Neural cell (in vitro differentiated cells): ENCODE data around the gene KRT7. TPM values are rescaled to one million over a fixed set of nuclear protein-coding genes. Genes with fewer than 3 reads are reported as not detected.

ENCODE experiments used
- H2AFZ ChIP-seq: fragments of 200-600, 300-800 bp; sonication (generic), shearing (Covaris generic); 2 replicates; pipeline ENCODE4 v1.6.0; 2014; ENCODE audit warnings: low read depth, mild to moderate bottlenecking, antibody characterized with exemption, low read length, moderate library complexity
- H3F3A ChIP-seq: fragments of 200-600 bp; shearing (Covaris generic); 2 replicates; pipeline ENCODE4 v1.6.1; 2016; ENCODE audit warnings: mild to moderate bottlenecking, moderate library complexity, mixed read lengths, antibody characterized with exemption, low read length; ENCODE audit not compliant: insufficient read depth, poor library complexity, severe bottlenecking
- H3K27ac ChIP-seq: fragments of 200-600, 300-800 bp; sonication (generic), shearing (Covaris generic); 2 replicates; pipeline ENCODE4 v1.5.1; 2014; ENCODE audit warnings: mild to moderate bottlenecking, low read length, moderate library complexity
- H3K27me3 ChIP-seq: fragments of 300-800, 200-600 bp; sonication (generic), shearing (Covaris generic); 2 replicates; pipeline ENCODE4 v1.6.0; 2014; ENCODE audit warnings: mild to moderate bottlenecking, low read depth, low read length, moderate library complexity; ENCODE audit not compliant: insufficient read depth
- H3K36me3 ChIP-seq: fragments of 300-800, 200-600 bp; sonication (generic), shearing (Covaris generic); 2 replicates; pipeline ENCODE4 v1.5.1; 2014; ENCODE audit warnings: mild to moderate bottlenecking, antibody characterized with exemption, low read length, moderate library complexity; ENCODE audit not compliant: insufficient read depth
- H3K4me2 ChIP-seq: fragments of 300-800, 200-600 bp; sonication (generic), shearing (Covaris generic); 2 replicates; pipeline ENCODE4 v1.6.0; 2014; ENCODE audit warnings: mild to moderate bottlenecking, low read length
- H3K4me3 ChIP-seq: fragments of 300-800, 200-600 bp; sonication (generic), shearing (Covaris generic); 2 replicates; pipeline ENCODE4 v1.5.1; 2014; ENCODE audit warnings: mild to moderate bottlenecking, low read length, moderate library complexity
- H3K79me2 ChIP-seq: fragments of 200-600 bp; shearing (Covaris generic); replicated peaks from 2 replicates; pipeline ENCODE4 v1.6.0; 2014; ENCODE audit warnings: mild to moderate bottlenecking, low read length, moderate library complexity; ENCODE audit not compliant: insufficient read depth
- H3K9ac ChIP-seq: fragments of 300-800, 200-600 bp; sonication (generic), shearing (Covaris generic); 2 replicates; pipeline ENCODE4 v1.6.1; 2016; ENCODE audit warnings: mild to moderate bottlenecking, low read length, mixed read lengths
- H3K9me2 ChIP-seq: fragments of 200-600 bp; shearing (Covaris generic); 2 replicates; pipeline ENCODE4 v1.6.1; 2016; ENCODE audit warnings: mild to moderate bottlenecking, low read length, mixed read lengths; ENCODE audit not compliant: insufficient read depth
- H3K9me3 ChIP-seq: fragments of 200-600, 300-800 bp; sonication (generic), shearing (Covaris generic); 2 replicates; pipeline ENCODE4 v1.6.1; 2016; ENCODE audit warnings: mild to moderate bottlenecking, mixed run types, low read length, moderate library complexity, mixed read lengths
- H4K20me1 ChIP-seq: fragments of 200-600 bp; shearing (Covaris generic); 2 replicates; pipeline ENCODE4 v1.6.1; 2016; ENCODE audit warnings: mild to moderate bottlenecking, mixed run types; ENCODE audit not compliant: insufficient read depth
- EP300 ChIP-seq: fragments of 450-650 bp; conservative IDR thresholded peaks from 2 replicates; pipeline ENCODE4 v1.6.1; 2014; ENCODE audit warnings: antibody characterized with exemption, mild to moderate bottlenecking, moderate library complexity; ENCODE audit not compliant: poor library complexity, severe bottlenecking
- EZH2 ChIP-seq: fragments of 200-600, 300-800 bp; shearing (Covaris generic), sonication (generic); IDR thresholded peaks from 2 replicates; pipeline ENCODE4 v1.6.1; 2014; ENCODE audit warnings: antibody characterized with exemption, low read length, borderline replicate concordance, mild to moderate bottlenecking; ENCODE audit not compliant: insufficient read depth, poor library complexity, severe bottlenecking
- MXI1 ChIP-seq: fragments of 450-650 bp; conservative IDR thresholded peaks from 2 replicates; pipeline ENCODE4 v1.6.1; 2014; ENCODE audit warnings: antibody characterized with exemption, mild to moderate bottlenecking; ENCODE audit not compliant: poor library complexity, severe bottlenecking
- POLR2AphosphoS5 ChIP-seq: IDR thresholded peaks from 2 replicates; pipeline ENCODE4 v1.6.1; 2012
- RAD21 ChIP-seq: fragments of 450-650 bp; conservative IDR thresholded peaks from 2 replicates; pipeline ENCODE4 v1.6.1; 2014; ENCODE audit warnings: antibody characterized with exemption, mild to moderate bottlenecking, moderate library complexity
- SMC3 ChIP-seq: fragments of 450-650 bp; conservative IDR thresholded peaks from 2 replicates; pipeline ENCODE4 v1.6.1; 2014; ENCODE audit warnings: antibody characterized with exemption, mild to moderate bottlenecking, moderate library complexity; ENCODE audit not compliant: poor library complexity
- TAF1 ChIP-seq: IDR thresholded peaks from 2 replicates; pipeline ENCODE4 v1.6.1; 2012; ENCODE audit warnings: low read depth
- polyA plus RNA-seq: library from polyadenylated mRNA; depleted of rRNA; stranded (reverse); fragments of >200 nt; gene quantifications from 2 replicates; pipeline ENCODE4 v1.2.3, GENCODE V29; 2014
- TF ChIP-seq, protein P1 (sequence below): fragments of 450-650 bp; IDR thresholded peaks from 2 replicates; pipeline ENCODE4 v1.5.1; 2014; ENCODE audit warnings: antibody characterized with exemption, mild to moderate bottlenecking, moderate library complexity; ENCODE audit not compliant: poor library complexity, severe bottlenecking
- TF ChIP-seq, protein P2 (sequence below): IDR thresholded peaks from 2 replicates; pipeline ENCODE4 v1.6.1; 2012; ENCODE audit warnings: borderline replicate concordance

KRT7 gene
- polyA plus RNA-seq, 1 donor from 2014 or later = not detected

DNA sequence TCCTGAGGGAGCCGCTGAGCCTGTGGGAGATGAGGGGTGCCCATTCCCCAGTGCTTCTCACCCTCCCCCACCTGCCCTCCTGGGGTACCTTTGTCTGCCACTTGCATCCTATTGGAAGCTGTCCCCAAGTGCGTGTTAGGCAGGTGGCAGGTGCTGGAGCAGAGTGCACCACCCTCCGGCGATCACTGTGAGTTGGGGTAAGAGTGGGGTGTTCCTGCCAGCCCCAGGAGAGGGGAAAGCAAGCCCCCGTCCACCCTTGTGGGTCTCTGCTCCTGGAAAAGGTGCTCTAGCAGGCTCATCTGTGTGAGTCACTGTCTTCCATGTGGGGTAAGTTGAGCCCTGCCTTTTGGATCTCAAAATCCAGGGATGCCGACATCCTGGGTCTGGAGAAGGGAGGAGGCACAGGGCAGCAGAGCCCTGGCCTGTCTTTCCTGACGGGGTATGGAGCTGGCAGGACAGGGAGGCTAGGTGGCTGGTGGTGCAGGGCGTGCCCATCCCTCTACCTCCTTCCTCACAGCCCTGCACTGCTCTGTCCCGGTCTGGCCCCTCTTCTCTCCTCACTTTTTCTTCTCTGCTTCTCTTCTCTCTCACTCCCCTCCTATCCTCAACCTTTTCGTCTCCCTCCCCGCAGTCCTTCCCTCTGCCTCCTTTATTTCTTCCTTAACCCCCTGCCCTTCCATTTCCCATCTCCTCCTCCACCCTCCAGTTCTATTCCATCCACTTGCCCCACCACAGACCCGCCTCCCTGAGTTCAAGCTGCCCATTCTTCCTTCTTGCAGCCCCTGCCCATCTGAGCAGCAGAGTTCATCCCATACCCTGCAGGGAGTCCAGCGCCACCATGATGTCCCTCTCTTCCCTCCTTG is 20.1 kb upstream of the KRT7 start:
- H3K27ac ChIP-seq = no peak overlapping the region

GRCh38 chr12:52213564-52214420 is 19.3 kb upstream of the KRT7 start:
- TF ChIP-seq SMC3 = no peak
- TF ChIP-seq, protein P1, sequence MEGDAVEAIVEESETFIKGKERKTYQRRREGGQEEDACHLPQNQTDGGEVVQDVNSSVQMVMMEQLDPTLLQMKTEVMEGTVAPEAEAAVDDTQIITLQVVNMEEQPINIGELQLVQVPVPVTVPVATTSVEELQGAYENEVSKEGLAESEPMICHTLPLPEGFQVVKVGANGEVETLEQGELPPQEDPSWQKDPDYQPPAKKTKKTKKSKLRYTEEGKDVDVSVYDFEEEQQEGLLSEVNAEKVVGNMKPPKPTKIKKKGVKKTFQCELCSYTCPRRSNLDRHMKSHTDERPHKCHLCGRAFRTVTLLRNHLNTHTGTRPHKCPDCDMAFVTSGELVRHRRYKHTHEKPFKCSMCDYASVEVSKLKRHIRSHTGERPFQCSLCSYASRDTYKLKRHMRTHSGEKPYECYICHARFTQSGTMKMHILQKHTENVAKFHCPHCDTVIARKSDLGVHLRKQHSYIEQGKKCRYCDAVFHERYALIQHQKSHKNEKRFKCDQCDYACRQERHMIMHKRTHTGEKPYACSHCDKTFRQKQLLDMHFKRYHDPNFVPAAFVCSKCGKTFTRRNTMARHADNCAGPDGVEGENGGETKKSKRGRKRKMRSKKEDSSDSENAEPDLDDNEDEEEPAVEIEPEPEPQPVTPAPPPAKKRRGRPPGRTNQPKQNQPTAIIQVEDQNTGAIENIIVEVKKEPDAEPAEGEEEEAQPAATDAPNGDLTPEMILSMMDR = peak; percentile 48
- Histone ChIP-seq H3K4me2 (no peak overlapping the region), H3K36me3 (no peaks in the 10 kb centered on the region), H2AFZ (no peak overlapping the region), H3K27ac (no peak overlapping the region), H3K4me3 (no peak overlapping the region), H3K9me2 (no peaks in the 10 kb centered on the region), H3K9ac (no peak overlapping the region), H3K9me3 (no peaks in the 10 kb centered on the region), H4K20me1 (no peaks in the 10 kb centered on the region), H3K79me2 (no peaks in the 10 kb centered on the region), H3K27me3 (no peaks in the 10 kb centered on the region), H3F3A (no peaks in the 10 kb centered on the region)

More for the DNA sequence above, 20.1 kb upstream of the KRT7 start:
- H3K27me3 ChIP-seq = no peaks in the 10 kb centered on the region
- no peak overlapping the region for H3K4me3 ChIP-seq
- TF ChIP-seq TAF1 (no peak), EP300 (no peak), EZH2 (no peak), POLR2AphosphoS5 (no peak), MXI1 (no peak), RAD21 (no peak), SMC3 (no peak)
- TF ChIP-seq, protein P2, sequence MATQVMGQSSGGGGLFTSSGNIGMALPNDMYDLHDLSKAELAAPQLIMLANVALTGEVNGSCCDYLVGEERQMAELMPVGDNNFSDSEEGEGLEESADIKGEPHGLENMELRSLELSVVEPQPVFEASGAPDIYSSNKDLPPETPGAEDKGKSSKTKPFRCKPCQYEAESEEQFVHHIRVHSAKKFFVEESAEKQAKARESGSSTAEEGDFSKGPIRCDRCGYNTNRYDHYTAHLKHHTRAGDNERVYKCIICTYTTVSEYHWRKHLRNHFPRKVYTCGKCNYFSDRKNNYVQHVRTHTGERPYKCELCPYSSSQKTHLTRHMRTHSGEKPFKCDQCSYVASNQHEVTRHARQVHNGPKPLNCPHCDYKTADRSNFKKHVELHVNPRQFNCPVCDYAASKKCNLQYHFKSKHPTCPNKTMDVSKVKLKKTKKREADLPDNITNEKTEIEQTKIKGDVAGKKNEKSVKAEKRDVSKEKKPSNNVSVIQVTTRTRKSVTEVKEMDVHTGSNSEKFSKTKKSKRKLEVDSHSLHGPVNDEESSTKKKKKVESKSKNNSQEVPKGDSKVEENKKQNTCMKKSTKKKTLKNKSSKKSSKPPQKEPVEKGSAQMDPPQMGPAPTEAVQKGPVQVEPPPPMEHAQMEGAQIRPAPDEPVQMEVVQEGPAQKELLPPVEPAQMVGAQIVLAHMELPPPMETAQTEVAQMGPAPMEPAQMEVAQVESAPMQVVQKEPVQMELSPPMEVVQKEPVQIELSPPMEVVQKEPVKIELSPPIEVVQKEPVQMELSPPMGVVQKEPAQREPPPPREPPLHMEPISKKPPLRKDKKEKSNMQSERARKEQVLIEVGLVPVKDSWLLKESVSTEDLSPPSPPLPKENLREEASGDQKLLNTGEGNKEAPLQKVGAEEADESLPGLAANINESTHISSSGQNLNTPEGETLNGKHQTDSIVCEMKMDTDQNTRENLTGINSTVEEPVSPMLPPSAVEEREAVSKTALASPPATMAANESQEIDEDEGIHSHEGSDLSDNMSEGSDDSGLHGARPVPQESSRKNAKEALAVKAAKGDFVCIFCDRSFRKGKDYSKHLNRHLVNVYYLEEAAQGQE = no peak
- TF ChIP-seq, protein P1 = no peak
- no peaks in the 10 kb centered on the region for H3K79me2 ChIP-seq
- no peak overlapping the region for H3K9ac ChIP-seq
- no peak overlapping the region for H3K4me2 ChIP-seq
- H4K20me1 ChIP-seq = no peaks in the 10 kb centered on the region
- H3K9me3 ChIP-seq = no peaks in the 10 kb centered on the region
- H2AFZ ChIP-seq = no peak overlapping the region
- no peaks in the 10 kb centered on the region for H3K36me3 ChIP-seq
- H3F3A ChIP-seq = no peaks in the 10 kb centered on the region
- no peaks in the 10 kb centered on the region for H3K9me2 ChIP-seq
